IPS-20b (cell line): ENCODE measurements around the gene SYNPO.

Experiments
- H3K27ac ChIP-seq: one replicate; pipeline ENCODE4 v1.5.1; 2013; ENCODE audit warnings: low read length
- H3K27me3 ChIP-seq: 2 replicates; pipeline ENCODE4 v1.6.1; 2013; ENCODE audit warnings: mild to moderate bottlenecking, low read length, inconsistent platforms; ENCODE audit not compliant: insufficient read depth
- H3K36me3 ChIP-seq: 2 replicates; pipeline ENCODE4 v1.6.1; 2013; ENCODE audit warnings: low read depth, mild to moderate bottlenecking, inconsistent platforms, low read length, moderate library complexity; ENCODE audit not compliant: insufficient read depth
- H3K4me1 ChIP-seq: 2 replicates; pipeline ENCODE4 v1.6.1; 2013; ENCODE audit warnings: mild to moderate bottlenecking, control low read depth, inconsistent platforms, low read length, moderate library complexity; ENCODE audit not compliant: insufficient read depth
- H3K4me3 ChIP-seq: 2 replicates; pipeline ENCODE4 v1.5.1; 2013; ENCODE audit warnings: mild to moderate bottlenecking, low read length, inconsistent platforms
- H3K9ac ChIP-seq: 2 replicates; pipeline ENCODE4 v1.6.1; 2013; ENCODE audit warnings: low read depth, mild to moderate bottlenecking, inconsistent platforms, low read length, moderate library complexity
- H3K9me3 ChIP-seq: 2 replicates; pipeline ENCODE4 v1.6.1; 2013; ENCODE audit warnings: mild to moderate bottlenecking, low read depth, low read length, inconsistent platforms; ENCODE audit not compliant: insufficient read depth

The SYNPO gene

DNA sequence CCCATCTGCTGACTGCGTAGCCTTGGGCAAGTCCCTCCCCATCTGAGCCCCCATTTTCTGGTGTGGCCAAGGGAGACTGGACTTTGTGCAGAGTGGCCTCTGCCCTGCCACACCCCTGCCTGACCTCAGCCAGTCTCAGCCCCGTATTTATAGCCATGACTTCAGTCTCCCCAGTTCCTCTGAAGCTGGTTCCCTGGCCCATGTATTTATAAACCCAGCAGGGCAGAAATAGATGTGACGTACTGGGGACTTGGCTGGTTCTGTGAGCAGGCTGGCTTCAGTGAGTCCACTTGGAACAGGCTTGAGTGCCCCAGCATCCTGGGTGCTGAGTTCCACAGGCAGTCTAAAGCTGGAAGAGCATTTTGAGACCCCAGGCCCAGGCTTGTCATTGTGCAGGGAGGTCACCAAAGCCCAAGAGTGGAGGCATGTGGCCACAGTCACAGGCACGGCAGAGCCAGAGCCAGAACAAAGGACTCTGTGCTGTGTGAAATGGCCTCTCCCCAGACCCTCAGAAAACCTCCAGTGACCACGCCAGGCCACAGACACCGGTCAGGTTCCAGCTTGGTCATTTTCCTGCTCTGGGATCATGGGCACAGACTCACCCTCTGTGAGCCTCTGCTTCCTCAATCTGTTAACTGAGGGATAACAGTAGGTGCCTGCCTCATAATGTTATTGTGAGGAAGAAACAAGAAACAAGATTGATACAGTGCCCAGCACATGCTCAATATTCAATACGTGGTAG is 30.4 kb upstream of the SYNPO start:
- Histone ChIP-seq H3K9me3 (no peaks in the 10 kb centered on the region), H3K9ac (no peak overlapping the region), H3K27ac (no peak overlapping the region)

GRCh38 chr5:150611026-150611425 is 29.4 kb upstream of the SYNPO start:
- no peak overlapping the region for H3K27ac ChIP-seq
- H3K27me3 ChIP-seq: no peaks in the 10 kb centered on the region
- no peak overlapping the region for H3K9ac ChIP-seq
- H3K4me1 ChIP-seq: peaks cover 6% of the 10 kb centered on the region
- H3K9me3 ChIP-seq: no peaks in the 10 kb centered on the region
- no peak overlapping the region for H3K4me3 ChIP-seq
- H3K36me3 ChIP-seq: no peaks in the 10 kb centered on the region

More for the DNA sequence above, 30.4 kb upstream of the SYNPO start:
- no peak overlapping the region for H3K4me3 ChIP-seq
- H3K4me1 ChIP-seq: peaks cover 10% of the 10 kb centered on the region
- H3K27me3 ChIP-seq: no peaks in the 10 kb centered on the region
- H3K36me3 ChIP-seq: no peaks in the 10 kb centered on the region

- Histone ChIP-seq H3K4me1 (peaks cover 5% of the 10 kb centered on the region; the same call in 1 of the 2 replicates), H3K27ac (no peak overlapping the region), H3K36me3 (no peaks in the 10 kb centered on the region), H3K27me3 (no peaks in the 10 kb centered on the region), H3K4me3 (no peak overlapping the region), H3K9me3 (no peaks in the 10 kb centered on the region), H3K9ac (no peak overlapping the region)
Measured at GRCh38 chr5:150612405-150612804, 28.1 kb upstream of the SYNPO start.

GRCh38 chr5:150612905-150613670 is 27.4 kb upstream of the SYNPO start:
- Histone ChIP-seq H3K4me3 (no peak overlapping the region), H3K9me3 (no peaks in the 10 kb centered on the region), H3K9ac (no peak overlapping the region), H3K27me3 (no peaks in the 10 kb centered on the region), H3K27ac (no peak overlapping the region), H3K36me3 (no peaks in the 10 kb centered on the region), H3K4me1 (peaks cover 5% of the 10 kb centered on the region; the same call in 1 of the 2 replicates)

DNA sequence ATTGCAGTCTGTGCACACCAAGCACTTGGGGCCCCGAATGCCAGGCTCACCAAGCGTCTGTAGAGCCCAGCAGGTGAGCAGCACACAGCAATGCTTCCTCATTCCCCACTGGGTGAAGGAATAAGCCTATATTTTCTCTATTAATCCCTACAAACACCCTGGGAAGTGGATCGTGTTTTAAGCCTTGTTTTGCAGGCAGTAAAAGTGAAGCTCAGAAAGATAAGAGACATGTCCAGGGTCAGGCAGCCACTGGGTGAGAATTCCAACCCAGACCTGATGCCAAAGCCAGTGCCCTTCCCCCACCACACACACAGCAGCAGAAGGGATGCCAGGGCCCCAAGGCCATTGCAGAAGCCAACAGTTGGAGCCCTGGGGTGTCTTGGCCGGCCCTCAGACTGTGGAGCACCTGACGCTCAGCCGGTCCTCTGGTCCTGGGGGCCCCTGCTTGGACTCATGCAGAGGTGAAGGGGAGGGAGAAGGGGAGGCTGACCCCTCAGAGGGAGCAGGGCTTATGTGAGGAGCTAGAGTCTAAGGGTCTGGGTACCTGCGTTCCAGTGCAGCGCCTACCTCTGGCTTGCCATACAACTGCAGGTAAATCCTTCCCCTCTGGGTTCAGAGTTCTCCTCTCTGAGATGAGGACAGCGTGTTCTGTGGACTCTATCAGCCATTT is 26.3 kb upstream of the SYNPO start:
- H3K27ac ChIP-seq: no peak overlapping the region
- H3K9ac ChIP-seq: no peak overlapping the region
- H3K36me3 ChIP-seq: no peaks in the 10 kb centered on the region
- H3K9me3 ChIP-seq: no peaks in the 10 kb centered on the region
- H3K4me3 ChIP-seq: no peak overlapping the region
- peaks cover 5% of the 10 kb centered on the region; the same call in 1 of the 2 replicates for H3K4me1 ChIP-seq
- no peaks in the 10 kb centered on the region for H3K27me3 ChIP-seq

GRCh38 chr5:150614661-150615060 is 25.8 kb upstream of the SYNPO start:
- Histone ChIP-seq H3K9me3 (no peaks in the 10 kb centered on the region), H3K27ac (no peak overlapping the region), H3K4me3 (no peak overlapping the region), H3K36me3 (no peaks in the 10 kb centered on the region), H3K9ac (no peak overlapping the region), H3K4me1 (peaks cover 5% of the 10 kb centered on the region; the same call in 1 of the 2 replicates), H3K27me3 (no peaks in the 10 kb centered on the region)

DNA sequence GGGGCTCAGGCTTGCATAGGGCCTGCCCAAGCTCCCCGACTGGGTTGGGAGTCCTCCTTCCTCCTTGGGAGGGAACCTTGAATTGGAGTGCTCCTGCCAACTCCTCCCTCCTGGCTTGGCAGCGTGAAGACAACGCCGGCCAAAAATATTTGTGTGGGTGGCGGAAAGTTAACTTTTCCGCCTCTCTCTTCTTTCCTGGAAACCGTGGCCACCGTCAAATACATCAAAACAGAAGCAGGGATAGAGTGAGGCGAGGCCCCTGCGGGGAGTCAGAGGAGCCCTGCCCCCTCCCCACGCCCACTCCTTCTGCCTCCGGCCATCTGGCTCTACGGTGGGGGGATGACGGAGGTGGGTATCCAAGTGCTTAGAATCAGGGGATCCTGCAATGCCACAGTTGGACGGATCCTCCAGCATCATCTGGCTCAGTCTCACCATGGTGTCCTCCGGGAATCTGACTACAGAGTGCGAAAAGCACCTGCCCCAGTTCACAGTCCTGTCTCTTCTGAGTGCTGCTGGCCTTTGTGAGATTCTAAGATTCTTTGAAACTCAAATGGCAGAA is 25.2 kb upstream of the SYNPO start:
- H3K36me3 ChIP-seq: no peaks in the 10 kb centered on the region
- no peak overlapping the region for H3K27ac ChIP-seq
- H3K4me1 ChIP-seq: peaks cover 5% of the 10 kb centered on the region; the same call in 1 of the 2 replicates
- no peak overlapping the region for H3K4me3 ChIP-seq
- no peaks in the 10 kb centered on the region for H3K9me3 ChIP-seq
- H3K27me3 ChIP-seq: no peaks in the 10 kb centered on the region
- H3K9ac ChIP-seq: no peak overlapping the region

- no peak overlapping the region for H3K4me3 ChIP-seq
- no peaks in the 10 kb centered on the region for H3K9me3 ChIP-seq
- no peaks in the 10 kb centered on the region for H3K27me3 ChIP-seq
- H3K27ac ChIP-seq: no peak overlapping the region
- H3K9ac ChIP-seq: no peak overlapping the region
- H3K4me1 ChIP-seq: peaks cover 5% of the 10 kb centered on the region; the same call in 1 of the 2 replicates
- no peaks in the 10 kb centered on the region for H3K36me3 ChIP-seq
Measured at GRCh38 chr5:150616024-150616470, 24.4 kb upstream of the SYNPO start.

DNA sequence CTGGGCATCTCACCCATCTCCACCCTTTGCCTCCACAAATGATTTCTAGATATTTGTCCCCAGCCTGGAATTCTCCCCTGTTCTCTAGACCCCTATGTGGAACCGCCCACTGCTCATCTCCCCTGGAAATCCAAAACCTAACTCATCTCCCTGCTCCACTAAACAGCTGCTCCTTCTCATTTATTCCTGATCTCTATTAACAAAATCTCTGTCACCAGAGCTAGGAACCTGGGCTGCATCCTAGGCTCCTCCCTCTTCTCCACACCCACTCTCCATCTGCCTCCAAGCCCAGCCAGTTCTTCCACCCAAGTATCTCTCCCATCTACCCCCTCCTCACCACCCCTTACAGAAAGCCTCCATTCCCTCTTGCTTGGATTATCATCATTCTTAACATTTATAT is 24.0 kb upstream of the SYNPO start:
- no peak overlapping the region for H3K4me3 ChIP-seq
- H3K4me1 ChIP-seq: peaks cover 5% of the 10 kb centered on the region; the same call in 1 of the 2 replicates
- H3K9ac ChIP-seq: no peak overlapping the region
- no peaks in the 10 kb centered on the region for H3K27me3 ChIP-seq
- H3K36me3 ChIP-seq: no peaks in the 10 kb centered on the region
- H3K9me3 ChIP-seq: no peaks in the 10 kb centered on the region
- H3K27ac ChIP-seq: no peak overlapping the region

DNA sequence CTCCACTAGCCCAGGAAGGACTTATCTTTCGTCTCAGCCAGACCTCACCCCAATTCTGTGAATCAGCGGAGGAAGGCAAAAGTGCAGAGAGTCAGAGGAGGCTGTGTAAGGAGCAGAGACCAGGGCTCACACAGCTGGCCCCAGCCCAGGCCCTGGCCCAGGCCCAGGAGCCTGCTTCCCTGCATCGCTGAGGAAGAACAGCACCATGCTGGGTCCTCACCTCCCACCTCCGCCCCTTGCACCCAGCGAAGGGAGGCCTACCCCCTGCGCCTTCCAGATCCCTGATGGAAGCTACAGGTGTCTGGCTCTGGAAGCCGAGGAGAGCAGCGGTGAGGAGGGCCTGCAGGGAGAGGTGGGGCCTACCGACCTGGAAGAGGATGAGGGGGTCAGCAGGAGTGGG is 22.3 kb upstream of the SYNPO start:
- Histone ChIP-seq H3K9ac (no peak overlapping the region), H3K27me3 (peaks cover 6% of the 10 kb centered on the region), H3K4me1 (peaks cover 5% of the 10 kb centered on the region; the same call in 1 of the 2 replicates), H3K27ac (no peak overlapping the region), H3K4me3 (no peak overlapping the region), H3K36me3 (no peaks in the 10 kb centered on the region), H3K9me3 (no peaks in the 10 kb centered on the region)

DNA sequence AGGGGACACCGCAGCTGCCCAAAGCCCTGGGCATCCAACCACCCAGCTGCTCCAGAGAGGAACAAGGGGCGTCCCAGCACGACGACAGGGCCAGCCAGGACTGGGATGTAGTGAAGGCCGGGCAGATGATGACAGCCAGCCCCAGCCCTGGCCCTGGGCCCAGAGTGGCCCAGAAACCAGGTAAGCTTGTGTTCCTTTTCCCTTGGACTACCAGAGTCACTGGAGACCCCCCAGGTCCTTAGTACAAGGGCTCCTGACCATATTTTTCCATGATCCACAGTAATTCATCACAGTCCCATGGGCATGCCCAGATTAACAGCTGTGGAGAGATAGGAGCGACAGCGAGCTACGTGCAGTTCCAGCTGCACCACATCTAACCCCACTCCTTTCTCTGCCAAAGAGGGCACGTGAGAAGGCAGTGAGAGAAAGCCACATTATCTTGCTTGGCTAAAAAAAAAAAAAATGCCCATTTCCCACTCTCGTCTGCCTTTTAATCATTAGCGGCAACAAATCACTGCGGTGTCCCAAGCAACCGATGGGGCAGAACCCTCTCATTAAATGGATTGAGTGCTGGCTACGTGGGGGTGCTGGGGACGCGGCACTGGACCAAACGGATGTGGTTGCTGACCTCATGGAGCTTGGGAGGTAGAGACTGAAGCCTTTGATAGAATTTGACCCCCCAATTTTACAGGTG is 21.7 kb upstream of the SYNPO start:
- Histone ChIP-seq H3K9me3 (no peaks in the 10 kb centered on the region), H3K27me3 (peaks cover 11% of the 10 kb centered on the region), H3K4me1 (peaks cover 4% of the 10 kb centered on the region; the same call in 1 of the 2 replicates), H3K4me3 (no peak overlapping the region), H3K27ac (no peak overlapping the region), H3K9ac (no peak overlapping the region), H3K36me3 (no peaks in the 10 kb centered on the region)
